ENCODE results near the gene TLCD1.

DNA sequence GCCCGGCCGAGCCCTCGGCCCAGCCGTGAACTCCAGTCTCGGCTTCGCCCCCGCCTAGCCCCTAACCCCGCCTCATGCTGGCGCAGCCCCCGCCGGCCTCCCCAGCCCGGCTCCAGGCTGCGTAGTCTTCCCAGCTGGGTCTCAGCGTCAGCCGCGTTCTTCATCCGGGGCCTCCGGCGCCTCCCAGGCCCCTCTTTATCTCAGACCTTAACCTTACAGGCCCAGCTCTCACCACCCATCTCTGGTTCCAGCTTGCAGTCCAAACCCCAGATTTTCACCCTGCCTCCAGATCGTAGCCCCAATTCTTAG is 14.4 kb downstream of the TLCD1 start, which contains the start of gene PROCA1:
- TF ChIP-seq, protein P1, sequence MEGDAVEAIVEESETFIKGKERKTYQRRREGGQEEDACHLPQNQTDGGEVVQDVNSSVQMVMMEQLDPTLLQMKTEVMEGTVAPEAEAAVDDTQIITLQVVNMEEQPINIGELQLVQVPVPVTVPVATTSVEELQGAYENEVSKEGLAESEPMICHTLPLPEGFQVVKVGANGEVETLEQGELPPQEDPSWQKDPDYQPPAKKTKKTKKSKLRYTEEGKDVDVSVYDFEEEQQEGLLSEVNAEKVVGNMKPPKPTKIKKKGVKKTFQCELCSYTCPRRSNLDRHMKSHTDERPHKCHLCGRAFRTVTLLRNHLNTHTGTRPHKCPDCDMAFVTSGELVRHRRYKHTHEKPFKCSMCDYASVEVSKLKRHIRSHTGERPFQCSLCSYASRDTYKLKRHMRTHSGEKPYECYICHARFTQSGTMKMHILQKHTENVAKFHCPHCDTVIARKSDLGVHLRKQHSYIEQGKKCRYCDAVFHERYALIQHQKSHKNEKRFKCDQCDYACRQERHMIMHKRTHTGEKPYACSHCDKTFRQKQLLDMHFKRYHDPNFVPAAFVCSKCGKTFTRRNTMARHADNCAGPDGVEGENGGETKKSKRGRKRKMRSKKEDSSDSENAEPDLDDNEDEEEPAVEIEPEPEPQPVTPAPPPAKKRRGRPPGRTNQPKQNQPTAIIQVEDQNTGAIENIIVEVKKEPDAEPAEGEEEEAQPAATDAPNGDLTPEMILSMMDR (IDR thresholded peaks at IDR 0.05; ENCODE audit: poor library complexity, severe bottlenecking), result no peak
- no peak for TF ChIP-seq POLR2AphosphoS5 (IDR thresholded peaks at IDR 0.05)
- no peak for TF ChIP-seq MXI1 (conservative IDR thresholded peaks at IDR 0.05; ENCODE audit: poor library complexity, severe bottlenecking)
- TF ChIP-seq EZH2 (IDR thresholded peaks at IDR 0.05; ENCODE audit: borderline replicate concordance, insufficient read depth, low read length, poor library complexity, severe bottlenecking), result no peak
- TF ChIP-seq RAD21 (conservative IDR thresholded peaks at IDR 0.05), result no peak
- no peak for TF ChIP-seq TAF1 (IDR thresholded peaks at IDR 0.05; ENCODE audit: low read depth)
- TF ChIP-seq EP300 (conservative IDR thresholded peaks at IDR 0.05; ENCODE audit: poor library complexity, severe bottlenecking), result no peak
- TF ChIP-seq, protein P2, sequence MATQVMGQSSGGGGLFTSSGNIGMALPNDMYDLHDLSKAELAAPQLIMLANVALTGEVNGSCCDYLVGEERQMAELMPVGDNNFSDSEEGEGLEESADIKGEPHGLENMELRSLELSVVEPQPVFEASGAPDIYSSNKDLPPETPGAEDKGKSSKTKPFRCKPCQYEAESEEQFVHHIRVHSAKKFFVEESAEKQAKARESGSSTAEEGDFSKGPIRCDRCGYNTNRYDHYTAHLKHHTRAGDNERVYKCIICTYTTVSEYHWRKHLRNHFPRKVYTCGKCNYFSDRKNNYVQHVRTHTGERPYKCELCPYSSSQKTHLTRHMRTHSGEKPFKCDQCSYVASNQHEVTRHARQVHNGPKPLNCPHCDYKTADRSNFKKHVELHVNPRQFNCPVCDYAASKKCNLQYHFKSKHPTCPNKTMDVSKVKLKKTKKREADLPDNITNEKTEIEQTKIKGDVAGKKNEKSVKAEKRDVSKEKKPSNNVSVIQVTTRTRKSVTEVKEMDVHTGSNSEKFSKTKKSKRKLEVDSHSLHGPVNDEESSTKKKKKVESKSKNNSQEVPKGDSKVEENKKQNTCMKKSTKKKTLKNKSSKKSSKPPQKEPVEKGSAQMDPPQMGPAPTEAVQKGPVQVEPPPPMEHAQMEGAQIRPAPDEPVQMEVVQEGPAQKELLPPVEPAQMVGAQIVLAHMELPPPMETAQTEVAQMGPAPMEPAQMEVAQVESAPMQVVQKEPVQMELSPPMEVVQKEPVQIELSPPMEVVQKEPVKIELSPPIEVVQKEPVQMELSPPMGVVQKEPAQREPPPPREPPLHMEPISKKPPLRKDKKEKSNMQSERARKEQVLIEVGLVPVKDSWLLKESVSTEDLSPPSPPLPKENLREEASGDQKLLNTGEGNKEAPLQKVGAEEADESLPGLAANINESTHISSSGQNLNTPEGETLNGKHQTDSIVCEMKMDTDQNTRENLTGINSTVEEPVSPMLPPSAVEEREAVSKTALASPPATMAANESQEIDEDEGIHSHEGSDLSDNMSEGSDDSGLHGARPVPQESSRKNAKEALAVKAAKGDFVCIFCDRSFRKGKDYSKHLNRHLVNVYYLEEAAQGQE (IDR thresholded peaks at IDR 0.05; ENCODE audit: borderline replicate concordance), result no peak
- TF ChIP-seq SMC3 (conservative IDR thresholded peaks at IDR 0.05; ENCODE audit: poor library complexity), result no peak

Data from neural cell (in vitro differentiated cells).